Endothelial cell (in vitro differentiated cells): ENCODE measurements around the gene FAM43B. TPM values are rescaled to one million over a fixed set of nuclear protein-coding genes. Genes with fewer than 3 reads are reported as not detected.

Experiments used
- DNase-seq: peaks from one replicate; pipeline ENCODE4 v3.0.0; 2021; ENCODE audit warnings: low spot score
- H3K27ac Mint-ChIP-seq: one replicate; pipeline ENCODE4 v1.8.0; 2021; ENCODE audit warnings: mixed read lengths, inconsistent platforms; ENCODE audit not compliant: unreplicated experiment
- H3K27me3 Mint-ChIP-seq: one replicate; pipeline ENCODE4 v1.8.0; 2021; ENCODE audit warnings: mild to moderate bottlenecking, moderate library complexity, mixed read lengths, inconsistent platforms; ENCODE audit not compliant: unreplicated experiment
- H3K36me3 Mint-ChIP-seq: one replicate; pipeline ENCODE4 v1.8.0; 2021; ENCODE audit warnings: mild to moderate bottlenecking, low read depth, mixed read lengths, inconsistent platforms; ENCODE audit not compliant: unreplicated experiment
- H3K4me1 Mint-ChIP-seq: one replicate; pipeline ENCODE4 v1.8.0; 2021; ENCODE audit warnings: mild to moderate bottlenecking, mixed read lengths, inconsistent platforms; ENCODE audit not compliant: unreplicated experiment
- H3K4me3 Mint-ChIP-seq: one replicate; pipeline ENCODE4 v1.8.0; 2021; ENCODE audit warnings: mild to moderate bottlenecking, mixed read lengths, inconsistent platforms; ENCODE audit not compliant: unreplicated experiment
- H3K9me3 Mint-ChIP-seq: one replicate; pipeline ENCODE4 v1.8.0; 2021; ENCODE audit warnings: mixed read lengths, inconsistent platforms; ENCODE audit not compliant: unreplicated experiment
- total RNA-seq: library from RNA; stranded (reverse); fragmentation: NEBNext Ultra II Directional; extraction: Animal tissue kit (Norgen Biotek cat#: 25700); gene quantifications from one replicate; pipeline ENCODE4 v1.2.1, GENCODE V29; 2021; ENCODE audit not compliant: unreplicated experiment
- TF ChIP-seq, protein P1 (sequence below): fragments of 200-600 bp; sonication (generic); IDR thresholded peaks from one replicate; pipeline ENCODE4 v1.5.0; 2021; ENCODE audit warnings: antibody characterized with exemption; ENCODE audit not compliant: unreplicated experiment

Gene FAM43B
- total RNA-seq, 1 donor from 2014 or later = 1.7 TPM

- H3K36me3 Mint-ChIP-seq = no peaks in the 10 kb centered on the region
- H3K4me1 Mint-ChIP-seq = peaks cover 16% of the 10 kb centered on the region
- no peak overlapping the region for H3K4me3 Mint-ChIP-seq
- peaks cover 11% of the 10 kb centered on the region for H3K27me3 Mint-ChIP-seq
- DNase-seq = no peak
- H3K9me3 Mint-ChIP-seq = no peaks in the 10 kb centered on the region
- H3K27ac Mint-ChIP-seq = no peak overlapping the region
- TF ChIP-seq, protein P1, sequence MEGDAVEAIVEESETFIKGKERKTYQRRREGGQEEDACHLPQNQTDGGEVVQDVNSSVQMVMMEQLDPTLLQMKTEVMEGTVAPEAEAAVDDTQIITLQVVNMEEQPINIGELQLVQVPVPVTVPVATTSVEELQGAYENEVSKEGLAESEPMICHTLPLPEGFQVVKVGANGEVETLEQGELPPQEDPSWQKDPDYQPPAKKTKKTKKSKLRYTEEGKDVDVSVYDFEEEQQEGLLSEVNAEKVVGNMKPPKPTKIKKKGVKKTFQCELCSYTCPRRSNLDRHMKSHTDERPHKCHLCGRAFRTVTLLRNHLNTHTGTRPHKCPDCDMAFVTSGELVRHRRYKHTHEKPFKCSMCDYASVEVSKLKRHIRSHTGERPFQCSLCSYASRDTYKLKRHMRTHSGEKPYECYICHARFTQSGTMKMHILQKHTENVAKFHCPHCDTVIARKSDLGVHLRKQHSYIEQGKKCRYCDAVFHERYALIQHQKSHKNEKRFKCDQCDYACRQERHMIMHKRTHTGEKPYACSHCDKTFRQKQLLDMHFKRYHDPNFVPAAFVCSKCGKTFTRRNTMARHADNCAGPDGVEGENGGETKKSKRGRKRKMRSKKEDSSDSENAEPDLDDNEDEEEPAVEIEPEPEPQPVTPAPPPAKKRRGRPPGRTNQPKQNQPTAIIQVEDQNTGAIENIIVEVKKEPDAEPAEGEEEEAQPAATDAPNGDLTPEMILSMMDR = no peak
Measured at GRCh38 chr1:20590306-20590777, 38.0 kb downstream of the FAM43B start.

DNA sequence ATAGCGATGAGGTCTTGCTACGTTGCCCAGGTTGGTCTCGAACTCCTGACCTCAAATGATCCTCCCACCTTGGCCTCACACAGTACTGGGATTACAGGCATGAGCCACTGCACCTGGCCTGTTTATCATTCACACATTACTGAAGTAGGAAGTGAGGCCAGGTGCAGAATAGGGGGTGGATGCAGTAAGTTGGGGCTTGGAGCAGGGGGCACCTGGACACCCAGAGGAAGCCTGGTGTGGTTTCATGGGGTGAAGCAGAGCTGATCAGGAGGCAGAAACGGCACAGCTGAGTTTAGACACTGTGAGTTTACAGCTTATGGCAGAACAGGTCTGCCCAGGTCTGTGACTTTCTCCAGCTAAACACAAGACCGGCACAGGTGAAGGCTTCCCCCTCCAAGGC is 41.4 kb downstream of the FAM43B start:
- Mint-ChIP-seq H3K4me3 (no peak overlapping the region), H3K27ac (no peak overlapping the region), H3K9me3 (no peaks in the 10 kb centered on the region), H3K27me3 (peaks cover 9% of the 10 kb centered on the region), H3K36me3 (no peaks in the 10 kb centered on the region), H3K4me1 (peaks cover 22% of the 10 kb centered on the region)
- no peak for DNase-seq
- TF ChIP-seq, protein P1 = no peak

DNA sequence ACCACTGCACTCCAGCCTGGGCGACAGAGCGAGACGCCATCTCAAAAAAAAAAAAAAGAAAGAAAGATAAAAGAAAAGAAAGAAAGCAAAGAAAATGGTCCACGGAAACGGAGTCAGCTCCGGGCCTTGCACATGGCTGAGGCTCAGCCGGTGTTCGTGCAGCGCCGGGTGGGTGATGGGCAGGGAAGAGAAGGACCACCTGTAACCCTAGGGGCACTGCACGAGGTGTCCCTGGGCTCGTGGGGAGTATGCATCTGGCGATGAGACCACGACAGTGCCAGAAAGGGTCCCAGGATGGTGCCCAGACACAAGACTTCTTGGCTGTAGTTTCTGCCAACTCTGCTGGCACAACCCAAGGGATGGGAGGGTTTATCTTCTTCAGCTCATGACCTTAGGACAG is 42.4 kb downstream of the FAM43B start:
- no peak for DNase-seq
- Mint-ChIP-seq H3K9me3 (no peaks in the 10 kb centered on the region), H3K36me3 (no peaks in the 10 kb centered on the region), H3K27ac (no peak overlapping the region), H3K4me3 (no peak overlapping the region), H3K4me1 (peaks cover 14% of the 10 kb centered on the region), H3K27me3 (peaks cover 9% of the 10 kb centered on the region)
- TF ChIP-seq, protein P1 = no peak

GRCh38 chr1:20596106-20596505 is 43.7 kb downstream of the FAM43B start:
- Mint-ChIP-seq H3K4me1 (peaks cover 6% of the 10 kb centered on the region), H3K4me3 (no peak overlapping the region), H3K27me3 (peaks cover 6% of the 10 kb centered on the region), H3K27ac (no peak overlapping the region), H3K36me3 (no peaks in the 10 kb centered on the region), H3K9me3 (no peaks in the 10 kb centered on the region)
- TF ChIP-seq, protein P1 = no peak
- DNase-seq = no peak

- peaks cover 6% of the 10 kb centered on the region for H3K4me1 Mint-ChIP-seq
- H3K27ac Mint-ChIP-seq = no peak overlapping the region
- no peak for DNase-seq
- no peaks in the 10 kb centered on the region for H3K36me3 Mint-ChIP-seq
- no peaks in the 10 kb centered on the region for H3K9me3 Mint-ChIP-seq
- H3K4me3 Mint-ChIP-seq = no peak overlapping the region
- TF ChIP-seq, protein P1 = no peak
- peaks cover 4% of the 10 kb centered on the region for H3K27me3 Mint-ChIP-seq
Measured at GRCh38 chr1:20597650-20598049, 45.3 kb downstream of the FAM43B start.
